Keratinocyte (primary cell): ENCODE data around the gene GDAP2.

Experiments used
- EZH2 ChIP-seq: IDR thresholded peaks from one replicate; pipeline ENCODE4 v1.6.1; 2012; ENCODE audit warnings: inconsistent platforms, mild to moderate bottlenecking, low read length, moderate library complexity
- TF ChIP-seq, protein P1 (sequence below), 3 experiments: IDR thresholded peaks in 1 of 3; conservative IDR thresholded peaks in 1 of 3; optimal IDR thresholded peaks in 1 of 3; 2 replicates in 2 of 3; 3 replicates in 1 of 3; pipeline versions ENCODE3 to v1.5.1; 2011; ENCODE audit warnings: low read length in 3 of 3, mild to moderate bottlenecking in 3 of 3, moderate library complexity in 2 of 3, control low read depth in 1 of 3, inconsistent platforms in 1 of 3; ENCODE audit not compliant: insufficient read depth in 2 of 3; ENCODE audit errors: extremely low read depth in 1 of 3

DNA sequence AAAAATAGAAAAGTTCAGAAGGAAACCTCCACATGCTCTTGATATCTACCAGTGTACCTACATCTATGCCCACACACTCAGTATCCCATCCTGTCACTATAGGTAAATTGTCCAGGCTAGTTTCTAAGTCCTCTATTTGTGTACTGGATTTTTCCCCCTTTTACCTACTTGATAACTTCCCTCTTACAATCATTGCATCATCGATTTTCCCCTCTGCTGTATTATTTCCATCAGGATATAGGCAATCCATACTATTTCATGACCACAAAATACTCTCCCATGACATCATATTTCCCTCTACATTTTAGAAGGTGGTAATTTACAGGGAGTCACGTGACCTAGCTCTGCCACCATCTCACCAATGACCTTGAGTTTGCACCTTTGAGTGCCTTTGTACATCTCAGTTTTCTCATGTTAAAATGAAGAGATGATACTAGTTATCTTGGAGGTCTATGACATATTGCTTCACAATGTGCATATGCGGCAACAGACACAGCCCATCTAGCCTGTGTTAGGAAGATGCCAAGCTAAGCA lies 88.2 kb downstream of the GDAP2 start:
- TF ChIP-seq, protein P1, sequence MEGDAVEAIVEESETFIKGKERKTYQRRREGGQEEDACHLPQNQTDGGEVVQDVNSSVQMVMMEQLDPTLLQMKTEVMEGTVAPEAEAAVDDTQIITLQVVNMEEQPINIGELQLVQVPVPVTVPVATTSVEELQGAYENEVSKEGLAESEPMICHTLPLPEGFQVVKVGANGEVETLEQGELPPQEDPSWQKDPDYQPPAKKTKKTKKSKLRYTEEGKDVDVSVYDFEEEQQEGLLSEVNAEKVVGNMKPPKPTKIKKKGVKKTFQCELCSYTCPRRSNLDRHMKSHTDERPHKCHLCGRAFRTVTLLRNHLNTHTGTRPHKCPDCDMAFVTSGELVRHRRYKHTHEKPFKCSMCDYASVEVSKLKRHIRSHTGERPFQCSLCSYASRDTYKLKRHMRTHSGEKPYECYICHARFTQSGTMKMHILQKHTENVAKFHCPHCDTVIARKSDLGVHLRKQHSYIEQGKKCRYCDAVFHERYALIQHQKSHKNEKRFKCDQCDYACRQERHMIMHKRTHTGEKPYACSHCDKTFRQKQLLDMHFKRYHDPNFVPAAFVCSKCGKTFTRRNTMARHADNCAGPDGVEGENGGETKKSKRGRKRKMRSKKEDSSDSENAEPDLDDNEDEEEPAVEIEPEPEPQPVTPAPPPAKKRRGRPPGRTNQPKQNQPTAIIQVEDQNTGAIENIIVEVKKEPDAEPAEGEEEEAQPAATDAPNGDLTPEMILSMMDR (optimal IDR thresholded peaks at IDR 0.05 in 1 of 3, IDR thresholded peaks at IDR 0.05 in 1 of 3, conservative IDR thresholded peaks at IDR 0.05 in 1 of 3; ENCODE audit: extremely low read depth in 1 of 3, insufficient read depth in 2 of 3, low read length in 3 of 3) = no peak
- no peak for TF ChIP-seq EZH2
